SU-DHL-6 (cell line): ENCODE results near the gene CDK16.

Source experiments
- H2AFZ ChIP-seq: fragments of 200-600 bp; sonication (generic); 2 replicates; pipeline ENCODE4 v1.6.1; 2014; ENCODE audit warnings: low read depth, mild to moderate bottlenecking, moderate library complexity, mixed read lengths, antibody characterized with exemption, low read length; ENCODE audit not compliant: severe bottlenecking
- H3F3A ChIP-seq: fragments of 200-600 bp; shearing (Covaris generic); 2 replicates; pipeline ENCODE4 v1.6.0; 2016; ENCODE audit warnings: antibody characterized with exemption, mild to moderate bottlenecking; ENCODE audit not compliant: insufficient read depth
- H3K27ac ChIP-seq: fragments of 200-600 bp; sonication (generic); 2 replicates; pipeline ENCODE4 v1.5.1; 2016; ENCODE audit warnings: low read depth, mild to moderate bottlenecking, low read length, moderate library complexity, mixed read lengths
- H3K27me3 ChIP-seq: fragments of 200-600 bp; sonication (generic), shearing (Covaris generic); 2 replicates; pipeline ENCODE4 v1.6.0; 2014; ENCODE audit warnings: mild to moderate bottlenecking, low read length
- H3K36me3 ChIP-seq: fragments of 200-600 bp; sonication (generic); 2 replicates; pipeline ENCODE4 v1.6.1; 2014; ENCODE audit warnings: mild to moderate bottlenecking, low read length, mixed read lengths
- H3K4me2 ChIP-seq: fragments of 300-600, 200-600 bp; shearing (Covaris generic), sonication (generic); 2 replicates; pipeline ENCODE4 v1.6.0; 2014; ENCODE audit warnings: low read length, low read depth, mild to moderate bottlenecking; ENCODE audit not compliant: poor library complexity, severe bottlenecking
- H3K4me3 ChIP-seq: fragments of 200-600 bp; sonication (generic); 2 replicates; pipeline ENCODE4 v1.5.1; 2014; ENCODE audit warnings: antibody characterized with exemption, low read length, mild to moderate bottlenecking, mixed read lengths; ENCODE audit not compliant: insufficient read depth, poor library complexity, severe bottlenecking
- H3K79me2 ChIP-seq: fragments of 200-600 bp; sonication (generic); 2 replicates; pipeline ENCODE4 v1.6.1; 2014; ENCODE audit warnings: mild to moderate bottlenecking, low read length, moderate library complexity; ENCODE audit not compliant: insufficient read depth
- H3K9ac ChIP-seq: fragments of 200-600 bp; sonication (generic); 2 replicates; pipeline ENCODE4 v1.7.0; 2014; ENCODE audit warnings: mild to moderate bottlenecking, low read length
- H3K9me2 ChIP-seq: fragments of 200-600 bp; sonication (generic); replicated peaks from 2 replicates; pipeline ENCODE4 v1.6.1; 2014; ENCODE audit warnings: low read length; ENCODE audit not compliant: insufficient read depth
- H3K9me3 ChIP-seq: fragments of 200-600 bp; sonication (generic); 2 replicates; pipeline ENCODE4 v1.6.1; 2014; ENCODE audit warnings: low read length, mixed read lengths; ENCODE audit not compliant: insufficient read depth
- H4K20me1 ChIP-seq: fragments of 200-600 bp; sonication (generic); 2 replicates; pipeline ENCODE4 v1.6.1; 2014; ENCODE audit warnings: low read depth, mild to moderate bottlenecking, antibody characterized with exemption, low read length, moderate library complexity, mixed read lengths
- EZH2phosphoT487 ChIP-seq: fragments of 200-600 bp; sonication (generic), shearing (Covaris generic); conservative IDR thresholded peaks from 2 replicates; pipeline ENCODE4 v1.6.1; 2018; ENCODE audit warnings: mild to moderate bottlenecking, antibody characterized with exemption, low read length, moderate library complexity, mixed read lengths
- TF ChIP-seq, protein P1 (sequence below): fragments of 200-600 bp; sonication (generic); IDR thresholded peaks from one replicate; pipeline ENCODE4 v1.5.1; 2017; ENCODE audit warnings: antibody characterized with exemption, mild to moderate bottlenecking, low read length, moderate library complexity; ENCODE audit not compliant: insufficient read depth, poor library complexity, severe bottlenecking

Gene CDK16

DNA sequence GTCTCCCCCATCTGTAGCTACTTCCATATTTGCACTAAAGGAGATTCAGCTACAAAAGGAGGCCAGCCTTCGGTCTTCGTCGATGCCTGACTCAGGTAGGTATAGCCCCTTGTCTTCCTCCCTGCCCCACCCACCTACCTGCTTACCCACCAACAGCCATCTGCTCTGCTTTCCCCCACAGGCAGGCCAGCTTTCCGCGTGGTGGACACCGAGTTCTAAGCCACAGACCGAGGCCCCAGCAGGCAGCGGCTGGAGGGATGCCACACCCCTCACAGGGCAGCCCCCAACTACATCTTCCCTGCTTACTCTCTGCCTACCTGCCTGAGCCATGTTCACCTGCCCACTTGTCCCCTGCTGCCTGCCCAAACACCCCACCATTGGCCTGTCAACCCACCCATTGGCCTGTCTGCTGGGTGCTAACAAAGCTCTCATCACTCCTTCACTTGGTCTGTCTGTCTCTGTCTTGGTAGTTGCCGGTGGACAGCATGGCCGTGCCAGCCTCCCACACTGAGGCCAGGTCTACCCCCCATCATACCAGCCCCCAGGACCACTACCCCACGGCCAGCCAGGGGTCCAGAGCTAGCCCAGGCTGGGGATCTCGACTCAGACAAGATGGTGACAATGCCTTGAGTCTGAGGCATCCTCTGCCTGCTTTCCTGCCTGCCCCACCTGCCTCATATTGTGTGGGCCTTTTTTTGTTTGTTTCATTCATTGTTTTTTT is 10.2 kb downstream of the CDK16 start:
- no peaks in the 10 kb centered on the region for H4K20me1 ChIP-seq
- H3K4me3 ChIP-seq, result no peak overlapping the region
- H3K36me3 ChIP-seq, result no peaks in the 10 kb centered on the region
- peaks cover 19% of the 10 kb centered on the region for H3F3A ChIP-seq
- TF ChIP-seq EZH2phosphoT487, result no peak
- TF ChIP-seq, protein P1, sequence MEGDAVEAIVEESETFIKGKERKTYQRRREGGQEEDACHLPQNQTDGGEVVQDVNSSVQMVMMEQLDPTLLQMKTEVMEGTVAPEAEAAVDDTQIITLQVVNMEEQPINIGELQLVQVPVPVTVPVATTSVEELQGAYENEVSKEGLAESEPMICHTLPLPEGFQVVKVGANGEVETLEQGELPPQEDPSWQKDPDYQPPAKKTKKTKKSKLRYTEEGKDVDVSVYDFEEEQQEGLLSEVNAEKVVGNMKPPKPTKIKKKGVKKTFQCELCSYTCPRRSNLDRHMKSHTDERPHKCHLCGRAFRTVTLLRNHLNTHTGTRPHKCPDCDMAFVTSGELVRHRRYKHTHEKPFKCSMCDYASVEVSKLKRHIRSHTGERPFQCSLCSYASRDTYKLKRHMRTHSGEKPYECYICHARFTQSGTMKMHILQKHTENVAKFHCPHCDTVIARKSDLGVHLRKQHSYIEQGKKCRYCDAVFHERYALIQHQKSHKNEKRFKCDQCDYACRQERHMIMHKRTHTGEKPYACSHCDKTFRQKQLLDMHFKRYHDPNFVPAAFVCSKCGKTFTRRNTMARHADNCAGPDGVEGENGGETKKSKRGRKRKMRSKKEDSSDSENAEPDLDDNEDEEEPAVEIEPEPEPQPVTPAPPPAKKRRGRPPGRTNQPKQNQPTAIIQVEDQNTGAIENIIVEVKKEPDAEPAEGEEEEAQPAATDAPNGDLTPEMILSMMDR, result no peak
- no peaks in the 10 kb centered on the region for H3K79me2 ChIP-seq
- no peaks in the 10 kb centered on the region for H3K9me2 ChIP-seq
- H3K9ac ChIP-seq, result no peak overlapping the region
- H3K9me3 ChIP-seq, result no peaks in the 10 kb centered on the region
- H2AFZ ChIP-seq, result no peak overlapping the region
- no peak overlapping the region for H3K4me2 ChIP-seq
- H3K27me3 ChIP-seq, result no peaks in the 10 kb centered on the region
- H3K27ac ChIP-seq, result no peak overlapping the region

DNA sequence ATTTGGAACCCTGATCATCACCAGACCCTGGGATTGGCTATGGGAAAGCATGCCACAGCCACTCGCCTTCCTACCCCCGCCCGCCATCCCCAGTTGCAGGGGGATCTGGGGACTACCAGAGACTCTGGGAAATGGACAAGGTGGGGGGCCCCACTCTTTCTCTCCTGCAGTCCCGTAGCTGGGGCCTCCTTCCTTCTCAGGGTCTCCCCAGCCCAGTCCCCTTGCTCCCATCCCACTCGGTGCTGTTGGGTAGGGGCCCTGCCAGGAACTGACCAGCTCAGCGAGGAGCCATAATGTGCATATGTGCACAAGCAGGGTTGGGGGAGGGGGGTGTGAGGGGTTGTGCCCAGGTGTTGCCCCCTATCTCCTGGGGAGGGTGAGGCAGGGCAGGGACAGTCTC is 10.9 kb downstream of the CDK16 start:
- Histone ChIP-seq H3K36me3 (no peaks in the 10 kb centered on the region), H3K9me3 (no peaks in the 10 kb centered on the region)
- TF ChIP-seq, protein P1, result no peak
- no peak for TF ChIP-seq EZH2phosphoT487

GRCh38 chrX:47230136-47230868 is 11.8 kb downstream of the CDK16 start:
- H3K36me3 ChIP-seq, result no peaks in the 10 kb centered on the region
- H3K9ac ChIP-seq, result no peak overlapping the region
- H3K9me3 ChIP-seq, result no peaks in the 10 kb centered on the region
- H3K4me3 ChIP-seq, result no peak overlapping the region
- H3F3A ChIP-seq, result peaks cover 19% of the 10 kb centered on the region
- H3K4me2 ChIP-seq, result no peak overlapping the region
- no peak for TF ChIP-seq EZH2phosphoT487
- TF ChIP-seq, protein P1, result no peak
- no peaks in the 10 kb centered on the region for H4K20me1 ChIP-seq
- H3K79me2 ChIP-seq, result peaks cover 15% of the 10 kb centered on the region
- H3K27ac ChIP-seq, result no peak overlapping the region
- H3K27me3 ChIP-seq, result no peaks in the 10 kb centered on the region
- H3K9me2 ChIP-seq, result no peaks in the 10 kb centered on the region
- H2AFZ ChIP-seq, result no peak overlapping the region

More for the DNA sequence above, 10.9 kb downstream of the CDK16 start:
- Histone ChIP-seq H3K27me3 (no peaks in the 10 kb centered on the region), H3K9ac (no peak overlapping the region), H3F3A (peaks cover 19% of the 10 kb centered on the region), H4K20me1 (no peaks in the 10 kb centered on the region), H3K4me2 (no peak overlapping the region), H3K27ac (no peak overlapping the region), H3K79me2 (peaks cover 7% of the 10 kb centered on the region), H3K4me3 (no peak overlapping the region), H3K9me2 (no peaks in the 10 kb centered on the region), H2AFZ (no peak overlapping the region)
